Karpas-422 (cell line): ENCODE data around the gene ANKRD16. TPM values are rescaled to one million over a fixed set of nuclear protein-coding genes. Genes with fewer than 3 reads are reported as not detected.
"Not testable (repeated sequence)": the region's sequence is repeated elsewhere in the genome, so short reads cannot be mapped to it uniquely, and the experiment has no call there.

ENCODE experiments used
- DNase-seq: peaks from one replicate; pipeline ENCODE4 v3.0.0-alpha.2; 2015
- H2AFZ ChIP-seq: fragments of 200-600 bp; sonication (generic); 2 replicates; pipeline ENCODE4 v1.6.1; 2014; ENCODE audit warnings: antibody characterized with exemption, low read length, mixed read lengths
- H3K27ac ChIP-seq: fragments of 200-600 bp; sonication (generic); 2 replicates; pipeline ENCODE4 v1.5.1; 2014; ENCODE audit warnings: mild to moderate bottlenecking, low read length, moderate library complexity
- H3K27me3 ChIP-seq: fragments of 200-600 bp; sonication (generic); 2 replicates; pipeline ENCODE4 v1.6.1; 2014; ENCODE audit warnings: low read length, mixed read lengths
- H3K36me3 ChIP-seq: fragments of 200-600 bp; sonication (generic); 2 replicates; pipeline ENCODE4 v1.6.1; 2014; ENCODE audit warnings: low read length, mixed read lengths; ENCODE audit not compliant: insufficient read depth
- H3K4me1 ChIP-seq: fragments of 200-600 bp; sonication (generic); 2 replicates; pipeline ENCODE4 v1.6.1; 2014; ENCODE audit warnings: mild to moderate bottlenecking, low read length, mixed read lengths
- H3K4me2 ChIP-seq: fragments of 200-600 bp; sonication (generic); 2 replicates; pipeline ENCODE4 v1.6.1; 2014; ENCODE audit warnings: low read length, low read depth, mild to moderate bottlenecking; ENCODE audit not compliant: poor library complexity, severe bottlenecking
- H3K4me3 ChIP-seq: fragments of 200-600 bp; sonication (generic); 2 replicates; pipeline ENCODE4 v1.5.1; 2014; ENCODE audit warnings: mild to moderate bottlenecking, antibody characterized with exemption, low read length, mixed read lengths
- H3K79me2 ChIP-seq: fragments of 200-600 bp; sonication (generic); 2 replicates; pipeline ENCODE4 v1.6.1; 2014; ENCODE audit warnings: mild to moderate bottlenecking, low read length, mixed read lengths
- H3K9ac ChIP-seq: fragments of 200-600 bp; sonication (generic); 2 replicates; pipeline ENCODE4 v1.6.0; 2014; ENCODE audit warnings: low read length
- H3K9me2 ChIP-seq: fragments of 200-600 bp; sonication (generic), shearing (Covaris generic); replicated peaks from 2 replicates; pipeline ENCODE4 v1.6.0; 2014; ENCODE audit warnings: mild to moderate bottlenecking, low read length, moderate library complexity; ENCODE audit not compliant: insufficient read depth
- H3K9me3 ChIP-seq: fragments of 300-700, 200-600 bp; sonication (generic); 2 replicates; pipeline ENCODE4 v1.6.1; 2014; ENCODE audit warnings: low read length, mixed read lengths
- H4K20me1 ChIP-seq: fragments of 200-600 bp; sonication (generic); 2 replicates; pipeline ENCODE4 v1.6.1; 2014; ENCODE audit warnings: mild to moderate bottlenecking, antibody characterized with exemption, low read length, low read depth; ENCODE audit not compliant: insufficient read depth
- total RNA-seq: library from RNA; depleted of rRNA; stranded (reverse); fragments of >200 nt; shearing (Covaris generic); gene quantifications from 2 replicates; pipeline ENCODE4 v1.2.3, GENCODE V29; 2014; ENCODE audit warnings: low replicate concordance

The ANKRD16 gene
- total RNA-seq, 1 experiment from 2014 or later: 12.8 TPM

- no peaks in the 10 kb centered on the region; the same call in 1 of the 2 replicates for H4K20me1 ChIP-seq
- no peaks in the 10 kb centered on the region for H3K9me3 ChIP-seq
- H3K9me2 ChIP-seq: no peaks in the 10 kb centered on the region
- H3K4me2 ChIP-seq: no peak overlapping the region
- H2AFZ ChIP-seq: no peak overlapping the region
- no peaks in the 10 kb centered on the region for H3K27me3 ChIP-seq
- peaks cover 36% of the 10 kb centered on the region for H3K79me2 ChIP-seq
- H3K36me3 ChIP-seq: peaks cover 28% of the 10 kb centered on the region
- no peak overlapping the region for H3K9ac ChIP-seq
- no peak overlapping the region for H3K27ac ChIP-seq
- DNase-seq: no peak
- H3K4me1 ChIP-seq: peaks cover 16% of the 10 kb centered on the region
- H3K4me3 ChIP-seq: no peak overlapping the region
Observed at GRCh38 chr10:5885619-5886018, 4.1 kb downstream of the ANKRD16 start.

GRCh38 chr10:5882961-5883360, 6.7 kb downstream of the ANKRD16 start:
- H3K4me2 ChIP-seq: no peak overlapping the region
- no peak for DNase-seq
- H3K27ac ChIP-seq: no peak overlapping the region
- no peak overlapping the region for H3K4me3 ChIP-seq
- H4K20me1 ChIP-seq: no peaks in the 10 kb centered on the region
- no peaks in the 10 kb centered on the region for H3K9me2 ChIP-seq
- peaks cover 32% of the 10 kb centered on the region for H3K36me3 ChIP-seq
- H3K9me3 ChIP-seq: no peaks in the 10 kb centered on the region
- H3K4me1 ChIP-seq: peaks cover 10% of the 10 kb centered on the region
- no peak overlapping the region for H2AFZ ChIP-seq
- H3K79me2 ChIP-seq: peaks cover 18% of the 10 kb centered on the region
- no peaks in the 10 kb centered on the region for H3K27me3 ChIP-seq
- H3K9ac ChIP-seq: no peak overlapping the region

- H3K4me2 ChIP-seq, H3K4me3 ChIP-seq, DNase-seq, H3K9me3 ChIP-seq, H3K9me2 ChIP-seq, H3K9ac ChIP-seq, H3K27me3 ChIP-seq, H4K20me1 ChIP-seq, H3K79me2 ChIP-seq, H2AFZ ChIP-seq, H3K27ac ChIP-seq, H3K4me1 ChIP-seq: not testable (repeated sequence)
- H3K36me3 ChIP-seq: peaks cover 19% of the 10 kb centered on the region
Observed at GRCh38 chr10:5877041-5877440, 12.7 kb downstream of the ANKRD16 start.

GRCh38 chr10:5876181-5876768, 13.4 kb downstream of the ANKRD16 start:
- Histone ChIP-seq H3K27me3 (no peaks in the 10 kb centered on the region), H3K27ac (no peak overlapping the region), H3K9me2 (no peaks in the 10 kb centered on the region), H3K4me1 (peaks cover 10% of the 10 kb centered on the region), H2AFZ (no peak overlapping the region), H4K20me1 (no peaks in the 10 kb centered on the region), H3K79me2 (no peaks in the 10 kb centered on the region), H3K4me2 (no peak overlapping the region), H3K36me3 (peaks cover 17% of the 10 kb centered on the region), H3K9ac (no peak overlapping the region), H3K4me3 (no peak overlapping the region), H3K9me3 (no peaks in the 10 kb centered on the region)
- no peak for DNase-seq

GRCh38 chr10:5873515-5873995, 16.1 kb downstream of the ANKRD16 start:
- H3K9ac ChIP-seq: peak overlapping the region; percentile 38; the same call in 1 of the 2 replicates
- H3K9me2 ChIP-seq: no peaks in the 10 kb centered on the region
- no peaks in the 10 kb centered on the region for H3K9me3 ChIP-seq
- peak; percentile 90 for DNase-seq
- no peaks in the 10 kb centered on the region for H4K20me1 ChIP-seq
- peaks cover 17% of the 10 kb centered on the region for H3K36me3 ChIP-seq
- H3K4me2 ChIP-seq: peak overlapping the region; percentile 58
- H3K4me3 ChIP-seq: no peak overlapping the region
- H3K4me1 ChIP-seq: peaks cover 10% of the 10 kb centered on the region
- H2AFZ ChIP-seq: 0 out of 2 replicates have a peak overlapping the region, but pooled peaks have one; percentile 37
- peak overlapping the region; percentile 76 for H3K27ac ChIP-seq
- H3K79me2 ChIP-seq: no peaks in the 10 kb centered on the region
- H3K27me3 ChIP-seq: no peaks in the 10 kb centered on the region

- H3K4me3 ChIP-seq: no peak overlapping the region
- H3K9ac ChIP-seq: no peak overlapping the region
- peaks cover 10% of the 10 kb centered on the region for H3K4me1 ChIP-seq
- no peak overlapping the region for H3K4me2 ChIP-seq
- no peak overlapping the region for H3K27ac ChIP-seq
- no peaks in the 10 kb centered on the region for H3K27me3 ChIP-seq
- no peaks in the 10 kb centered on the region for H4K20me1 ChIP-seq
- peaks cover 7% of the 10 kb centered on the region; the same call in 1 of the 2 replicates for H3K36me3 ChIP-seq
- no peak for DNase-seq
- H2AFZ ChIP-seq: no peak overlapping the region
- H3K79me2 ChIP-seq: no peaks in the 10 kb centered on the region
- H3K9me3 ChIP-seq: no peaks in the 10 kb centered on the region
- no peaks in the 10 kb centered on the region for H3K9me2 ChIP-seq
Observed at GRCh38 chr10:5871596-5871995, 18.1 kb downstream of the ANKRD16 start.

GRCh38 chr10:5869156-5869555, 20.5 kb downstream of the ANKRD16 start:
- H3K9me3 ChIP-seq: no peaks in the 10 kb centered on the region
- no peak overlapping the region for H3K9ac ChIP-seq
- no peak overlapping the region for H2AFZ ChIP-seq
- peaks cover 6% of the 10 kb centered on the region for H3K4me1 ChIP-seq
- H4K20me1 ChIP-seq: no peaks in the 10 kb centered on the region
- no peak overlapping the region for H3K4me3 ChIP-seq
- no peaks in the 10 kb centered on the region for H3K9me2 ChIP-seq
- no peak for DNase-seq
- H3K4me2 ChIP-seq: no peak overlapping the region
- no peaks in the 10 kb centered on the region for H3K27me3 ChIP-seq
- no peaks in the 10 kb centered on the region for H3K36me3 ChIP-seq
- H3K79me2 ChIP-seq: no peaks in the 10 kb centered on the region
- no peak overlapping the region for H3K27ac ChIP-seq

GRCh38 chr10:5868383-5868782, 21.3 kb downstream of the ANKRD16 start:
- not testable (repeated sequence) for DNase-seq, H3K9me3 ChIP-seq, H3K9ac ChIP-seq, H3K36me3 ChIP-seq, H3K79me2 ChIP-seq, H4K20me1 ChIP-seq, H3K4me3 ChIP-seq, H3K9me2 ChIP-seq, H3K27ac ChIP-seq, H3K4me1 ChIP-seq, H3K4me2 ChIP-seq, H2AFZ ChIP-seq, H3K27me3 ChIP-seq
